AG20443 (cell line): ENCODE data around the gene SPINT2.
A peak's percentile ranks its signal among the peaks of the same experiment; 100 is the strongest.

Source experiments
- DNase-seq: peaks from one replicate; pipeline ENCODE4 v3.0.0; 2012; ENCODE audit warnings: low spot score, mixed read lengths

The SPINT2 gene

DNA sequence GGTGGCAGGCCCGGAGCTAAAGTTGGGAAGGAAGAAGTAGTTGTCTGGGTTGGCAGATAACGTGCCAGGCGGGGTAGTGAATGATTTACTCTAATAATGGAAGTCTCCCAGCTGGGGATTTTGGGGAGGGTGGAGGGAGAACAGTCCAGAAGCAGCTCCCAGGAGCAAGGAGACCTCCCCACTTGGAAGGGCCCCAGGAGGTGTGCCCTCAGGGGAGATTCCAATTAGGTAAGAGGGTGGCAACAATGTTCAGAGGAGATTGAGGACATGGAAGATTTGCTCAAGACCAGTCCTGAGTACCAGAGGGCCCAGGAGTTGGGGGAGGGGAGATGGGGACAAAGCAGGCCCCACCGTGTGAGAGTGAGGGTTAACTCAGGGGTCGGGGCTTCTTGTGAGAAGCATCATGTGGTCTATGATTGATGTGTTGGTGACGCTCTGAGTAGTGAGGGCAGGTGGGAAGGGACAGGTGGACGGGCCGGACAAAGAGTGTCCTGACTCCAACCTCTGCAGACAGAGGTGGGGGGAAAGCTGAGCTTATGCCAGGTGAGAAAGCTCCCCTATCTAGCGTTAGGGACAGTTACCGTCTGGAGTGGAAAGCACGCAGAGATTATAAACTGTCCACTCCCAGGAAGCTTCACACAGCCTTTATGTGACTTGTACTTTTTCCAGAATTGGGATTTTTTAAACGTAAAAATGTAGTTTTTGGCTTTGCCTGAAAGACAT lies 3.5 kb downstream of the SPINT2 start:
- DNase-seq, result no peak

DNA sequence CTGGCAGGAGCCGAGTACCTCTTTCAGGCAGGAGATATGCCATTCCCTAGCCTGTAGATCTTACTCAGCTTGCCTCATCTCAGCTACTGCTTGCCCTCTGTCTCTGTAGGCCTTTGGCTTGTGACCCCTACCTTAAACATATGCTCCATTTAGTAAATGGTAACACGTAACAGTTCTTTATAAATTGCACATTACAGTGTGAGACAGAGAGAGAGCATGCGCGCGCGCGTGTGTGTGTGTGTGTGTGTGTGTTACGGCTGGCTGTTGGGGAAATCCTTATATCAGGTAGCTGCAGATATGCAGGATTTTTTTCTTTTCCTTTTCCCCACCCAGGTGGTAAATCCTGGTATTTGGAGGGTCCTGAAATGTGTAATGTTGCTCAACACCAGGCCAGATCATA lies 4.2 kb downstream of the SPINT2 start:
- DNase-seq, result no peak

DNA sequence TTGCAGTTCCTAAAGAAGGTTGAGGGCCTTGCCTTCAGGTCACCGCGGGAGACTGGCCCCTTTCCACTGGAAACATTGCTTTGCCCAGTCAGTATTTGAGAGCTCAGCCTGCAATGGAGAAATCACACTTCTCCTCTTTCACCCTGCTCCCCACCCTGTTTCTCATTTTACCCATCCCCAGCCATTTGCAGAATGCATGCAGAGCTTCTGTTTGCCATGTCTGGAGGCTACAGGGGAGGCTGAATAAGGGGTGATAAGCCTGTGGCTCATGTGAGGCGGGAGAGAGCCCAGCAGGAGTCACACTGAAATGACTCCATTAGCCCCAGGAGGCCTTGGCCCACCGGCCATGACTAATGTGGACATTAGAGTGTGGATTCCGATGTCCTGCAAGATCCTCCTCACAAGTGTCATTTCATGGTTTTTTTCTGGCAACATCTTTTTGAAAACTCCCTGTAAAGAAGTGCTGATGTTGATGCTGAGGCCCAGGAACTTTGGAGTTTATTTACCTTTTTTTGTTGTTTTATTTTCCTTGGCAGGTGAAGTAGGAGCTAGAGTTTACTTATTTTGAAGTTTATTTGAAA lies 6.3 kb downstream of the SPINT2 start:
- DNase-seq, result no peak

DNA sequence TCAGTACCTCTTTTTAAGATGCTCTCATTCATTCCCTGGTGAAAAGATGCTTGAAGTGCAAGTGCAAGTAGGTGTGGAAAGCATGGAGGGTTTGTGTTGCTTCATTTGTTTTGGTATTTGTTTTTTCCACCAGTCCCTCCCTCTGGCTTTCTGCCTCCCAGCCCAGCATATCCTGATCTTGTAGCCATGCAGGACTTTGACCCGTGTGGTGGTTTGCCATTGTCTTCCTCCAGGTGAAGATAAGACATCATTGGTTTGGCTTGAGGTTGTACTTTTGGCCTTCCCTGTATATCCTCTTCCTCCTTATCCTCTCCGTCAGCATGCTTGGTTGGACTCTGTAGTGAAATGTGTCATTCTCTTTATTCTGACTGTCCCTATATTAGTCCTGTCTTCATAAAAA lies 9.1 kb downstream of the SPINT2 start:
- no peak for DNase-seq

DNA sequence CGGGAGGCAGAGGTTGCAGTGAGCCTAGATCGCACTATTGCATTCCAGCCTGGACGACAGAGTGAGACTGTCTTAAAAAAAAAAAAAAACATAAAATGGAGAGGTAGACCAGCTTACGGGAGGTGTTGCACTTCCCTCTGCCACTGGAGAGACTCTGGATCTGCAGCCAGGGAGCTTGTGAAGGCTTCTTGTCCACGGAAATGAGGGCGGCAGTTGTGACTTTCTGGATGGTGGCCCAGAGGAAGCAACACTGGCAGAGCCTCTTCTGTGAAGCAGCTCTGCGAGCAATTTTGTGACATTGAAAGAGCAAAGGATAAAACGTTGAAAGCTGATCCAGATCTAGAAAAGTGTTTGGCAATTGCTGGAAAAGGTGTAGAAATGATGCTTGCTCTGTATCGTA lies 10.4 kb downstream of the SPINT2 start:
- DNase-seq, result no peak

DNA sequence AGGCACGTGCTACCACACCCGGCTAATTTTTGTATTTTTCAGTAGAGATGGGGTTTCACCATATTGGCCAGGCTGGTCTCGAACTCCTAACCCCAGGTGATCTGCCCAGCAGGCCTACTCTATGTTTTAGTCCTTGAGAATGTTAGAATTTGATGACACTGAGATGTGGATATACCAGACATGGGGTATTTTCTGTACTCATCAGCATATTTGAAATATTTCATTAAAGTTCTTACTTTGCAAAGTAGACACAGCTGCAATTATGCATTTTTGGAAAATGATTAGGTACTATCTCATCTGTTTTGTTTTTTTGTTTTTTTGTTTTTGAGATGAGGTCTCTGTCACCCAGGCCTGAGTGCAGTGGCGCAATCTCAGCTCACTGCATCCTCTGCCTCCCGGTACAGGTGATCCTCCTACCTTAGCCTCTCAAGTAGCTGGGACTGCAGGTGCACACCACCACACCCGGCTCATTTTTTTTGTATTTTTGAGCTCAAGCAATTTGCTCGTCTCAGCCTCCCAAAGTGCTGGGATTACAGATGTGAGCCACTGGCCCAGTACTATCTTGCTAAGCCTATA lies 12.7 kb downstream of the SPINT2 start:
- no peak for DNase-seq

DNA sequence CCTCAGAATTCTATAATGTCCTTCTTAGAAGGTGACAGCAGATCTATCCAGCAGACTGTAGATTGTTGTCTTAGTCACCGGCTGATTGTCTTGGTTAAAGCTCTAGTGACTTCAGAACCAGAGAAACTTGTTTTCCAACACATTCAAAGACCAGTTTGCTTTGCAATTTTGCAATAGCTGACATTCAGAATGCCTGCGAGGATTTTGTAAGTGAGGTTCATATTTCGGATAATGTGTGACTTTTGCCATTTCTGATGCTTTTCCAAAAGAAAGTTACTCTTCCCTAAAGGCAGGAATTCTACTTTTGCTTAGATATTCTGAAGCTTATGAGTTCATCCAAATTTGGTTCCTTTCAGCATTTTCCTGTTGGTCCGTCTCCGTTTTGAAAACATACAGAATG lies 13.2 kb downstream of the SPINT2 start:
- DNase-seq, result no peak

DNA sequence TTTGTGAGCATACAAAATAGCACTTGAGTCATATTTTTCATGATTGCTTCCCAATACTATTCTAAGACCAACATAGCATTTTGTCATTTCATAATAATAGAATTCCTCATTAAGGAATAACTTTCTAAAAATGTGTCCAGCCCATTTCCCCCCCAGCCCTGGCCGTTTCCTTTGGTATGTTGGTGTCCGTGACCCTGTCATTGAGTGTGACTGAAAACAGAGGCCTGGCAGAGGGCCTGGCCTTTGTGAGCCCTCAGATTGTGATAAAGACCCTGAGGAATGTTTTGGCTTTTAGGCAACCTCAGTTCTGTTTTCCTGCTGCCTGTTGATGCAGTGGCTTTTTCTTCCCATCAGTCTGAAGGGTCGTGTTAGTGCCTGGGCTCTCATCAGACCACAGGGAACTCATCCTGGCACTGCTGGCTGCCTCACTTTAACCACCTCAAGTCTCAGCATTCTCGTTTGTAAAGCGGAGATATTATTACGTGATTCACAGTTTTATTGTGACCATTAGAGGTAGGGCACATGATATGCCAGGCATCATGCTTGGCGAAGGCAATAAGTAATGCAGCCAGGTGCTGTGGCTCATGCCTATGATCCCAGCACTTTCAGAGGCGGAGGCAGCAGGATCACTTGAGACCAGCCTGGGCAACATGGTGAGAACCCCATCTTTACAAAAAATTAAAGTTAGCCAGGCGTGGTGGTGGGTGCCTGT lies 13.8 kb downstream of the SPINT2 start:
- DNase-seq, result peak; percentile 87

DNA sequence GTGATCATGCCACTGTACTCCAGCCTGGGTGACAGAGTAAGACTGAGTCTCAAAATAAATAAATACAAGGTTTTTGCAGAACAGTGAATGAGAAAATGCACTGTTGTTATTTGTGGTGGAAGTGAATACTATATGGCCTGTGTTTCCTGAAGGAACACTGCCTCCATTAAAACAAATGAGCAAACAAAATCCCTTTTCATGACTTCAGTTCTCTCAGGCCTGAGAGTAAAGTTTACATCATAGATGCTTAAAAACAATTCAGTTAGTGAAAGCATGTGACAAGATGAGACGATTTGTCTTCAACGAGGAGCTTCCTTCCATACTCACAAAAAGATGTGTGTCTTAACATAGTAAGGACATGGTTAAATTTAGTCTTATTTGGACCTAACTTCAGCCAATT lies 14.4 kb downstream of the SPINT2 start:
- DNase-seq, result no peak

DNA sequence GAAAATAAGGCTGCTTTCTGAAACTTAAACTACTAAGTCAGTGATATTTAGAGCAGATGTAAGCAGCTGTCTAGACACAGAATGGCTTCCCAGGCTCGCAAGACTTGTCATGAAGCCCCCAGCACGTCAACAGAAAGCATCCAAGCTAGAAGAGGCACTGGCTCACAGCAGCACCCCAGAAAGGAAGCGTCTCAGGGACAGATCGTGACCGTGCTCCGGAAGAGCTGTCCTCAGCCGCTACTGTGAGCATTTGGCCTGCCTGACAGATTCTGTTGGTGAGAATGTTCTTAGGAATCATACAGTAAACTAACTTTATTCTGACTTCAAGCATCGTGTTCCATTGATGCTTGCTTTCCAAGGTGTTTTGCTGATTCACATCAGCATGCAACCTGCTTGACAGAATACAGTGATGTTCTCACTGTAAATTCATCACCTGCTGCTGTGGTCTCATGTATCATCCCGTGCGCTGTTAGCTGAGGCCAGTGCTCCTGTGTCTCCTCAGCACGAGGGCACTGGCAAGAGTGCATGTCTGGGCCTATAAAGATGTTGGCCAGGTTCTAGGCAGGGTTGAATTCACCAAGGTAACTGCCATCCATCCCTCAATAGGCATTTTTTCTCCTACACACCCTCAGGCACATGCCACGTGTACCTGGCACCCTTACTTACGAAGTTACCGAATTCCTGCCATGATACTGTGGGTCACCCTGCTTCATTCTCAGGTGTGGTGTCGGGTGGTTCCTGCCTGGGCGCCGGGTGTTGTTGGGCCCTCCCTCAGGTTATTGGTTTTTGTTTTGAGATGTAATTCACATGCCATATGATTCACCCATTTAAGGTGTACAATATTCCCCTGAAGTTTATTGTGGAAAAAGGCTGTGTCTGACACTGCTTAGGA lies 15.9 kb downstream of the SPINT2 start:
- no peak for DNase-seq

DNA sequence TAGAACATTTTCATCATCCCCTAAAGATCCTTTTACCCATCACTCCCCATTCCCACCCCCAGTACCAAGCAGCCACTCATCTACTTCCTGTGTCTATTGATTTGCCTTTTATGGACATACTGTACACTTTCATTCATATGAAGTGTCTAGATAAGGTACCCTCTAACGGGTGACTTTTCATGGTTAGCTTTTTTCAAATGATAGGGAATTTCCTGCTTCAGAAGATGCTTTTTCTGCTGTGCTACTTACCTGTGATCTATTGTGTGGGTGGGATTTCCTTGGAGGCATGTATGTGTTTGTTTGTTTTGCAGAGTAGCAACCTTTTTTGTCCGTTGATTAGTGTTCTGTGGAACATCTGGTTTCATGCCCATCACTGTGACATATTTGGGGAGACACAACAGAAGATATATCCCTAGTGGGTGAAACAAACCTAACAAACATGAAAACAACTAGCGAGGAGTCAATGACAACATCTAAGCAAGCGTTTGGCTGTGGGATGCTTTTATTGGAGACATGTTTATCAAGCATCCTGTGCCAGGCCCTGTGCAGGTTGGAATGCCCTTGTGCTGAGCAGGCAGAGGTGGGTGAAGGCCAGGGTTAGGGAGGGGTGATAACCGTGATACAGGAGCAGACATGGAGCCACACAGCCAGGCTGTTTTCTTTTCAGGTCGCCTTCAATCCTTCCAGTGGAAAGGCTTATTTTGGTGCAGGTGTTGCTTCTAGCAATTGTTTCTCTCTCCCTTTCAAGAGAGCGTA lies 17.6 kb downstream of the SPINT2 start:
- DNase-seq, result no peak

DNA sequence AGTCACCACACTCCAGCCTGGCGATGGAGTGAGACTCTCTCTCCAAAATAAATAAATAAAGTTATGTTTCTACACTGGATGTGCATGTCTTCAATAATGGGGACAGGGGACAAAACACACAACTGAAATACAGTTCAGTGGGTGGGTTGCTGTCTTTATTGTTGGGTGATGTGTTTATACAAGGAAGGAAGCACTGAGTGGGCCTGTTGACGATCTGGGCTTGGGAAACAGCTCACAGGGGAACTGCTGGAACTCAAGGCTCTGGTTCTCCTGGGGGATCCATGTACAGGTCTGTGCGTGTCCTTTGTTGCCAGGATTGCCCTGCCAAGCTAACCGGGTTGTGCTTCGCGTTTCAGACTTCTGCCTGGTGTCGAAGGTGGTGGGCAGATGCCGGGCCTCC lies 18.9 kb downstream of the SPINT2 start:
- DNase-seq, result no peak

DNA sequence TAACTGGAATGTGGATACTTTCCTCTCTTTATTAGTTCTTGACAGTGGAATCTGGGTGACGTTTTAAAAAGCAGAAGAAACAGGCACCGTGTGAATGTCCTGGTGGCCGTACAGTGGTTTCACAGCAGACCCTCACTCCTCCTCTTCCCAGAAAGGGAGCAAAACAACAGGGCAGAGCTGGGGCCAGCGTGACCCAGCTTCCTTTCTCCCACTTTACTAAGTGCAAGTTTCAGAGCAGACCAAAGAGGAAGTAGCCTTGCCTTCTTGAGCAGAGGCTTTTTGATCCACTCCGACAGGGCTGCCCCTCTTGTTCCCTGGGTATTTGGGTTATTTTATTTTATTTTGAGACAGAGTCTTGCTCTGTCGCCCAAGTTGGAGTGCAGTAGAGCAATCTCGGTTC lies 20.0 kb downstream of the SPINT2 start:
- DNase-seq, result no peak

DNA sequence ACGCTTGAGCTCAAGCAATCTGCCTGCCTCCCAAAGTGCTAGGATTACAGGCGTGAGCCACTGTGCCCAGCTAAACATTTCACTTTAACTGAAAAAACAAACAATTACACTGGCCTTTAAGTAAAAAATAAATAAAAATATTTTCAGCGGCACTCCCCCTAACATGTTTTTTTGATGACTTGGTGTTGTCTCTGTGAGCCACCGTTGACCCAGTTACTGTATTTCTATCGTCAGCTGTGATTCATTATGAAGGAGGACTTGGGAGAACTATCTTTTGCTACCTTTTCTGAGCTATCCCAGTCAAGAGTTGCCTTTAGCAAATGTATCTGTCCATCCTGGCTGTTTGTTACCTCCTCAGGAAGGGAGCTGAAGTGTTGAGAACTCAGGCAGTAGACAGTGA lies 21.2 kb downstream of the SPINT2 start:
- peak; percentile 76 for DNase-seq

DNA sequence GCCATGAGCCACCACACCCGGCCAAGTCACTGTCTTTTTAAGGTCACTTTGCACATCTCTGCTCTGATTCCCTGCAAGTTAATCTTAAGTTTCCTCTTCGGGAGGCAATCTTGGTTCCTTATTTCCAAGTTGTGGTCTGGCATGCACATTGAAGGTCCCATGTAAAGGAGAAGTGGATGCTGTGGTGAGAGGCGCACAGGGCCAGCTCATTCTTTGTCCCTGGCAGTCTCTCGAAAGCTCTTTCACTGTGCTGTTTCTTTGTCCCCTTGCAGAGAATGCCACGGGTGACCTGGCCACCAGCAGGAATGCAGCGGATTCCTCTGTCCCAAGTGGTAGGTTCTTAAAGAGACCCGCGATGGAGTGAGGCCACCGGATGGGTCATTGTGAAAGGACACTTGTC lies 23.2 kb downstream of the SPINT2 start:
- DNase-seq, result no peak

DNA sequence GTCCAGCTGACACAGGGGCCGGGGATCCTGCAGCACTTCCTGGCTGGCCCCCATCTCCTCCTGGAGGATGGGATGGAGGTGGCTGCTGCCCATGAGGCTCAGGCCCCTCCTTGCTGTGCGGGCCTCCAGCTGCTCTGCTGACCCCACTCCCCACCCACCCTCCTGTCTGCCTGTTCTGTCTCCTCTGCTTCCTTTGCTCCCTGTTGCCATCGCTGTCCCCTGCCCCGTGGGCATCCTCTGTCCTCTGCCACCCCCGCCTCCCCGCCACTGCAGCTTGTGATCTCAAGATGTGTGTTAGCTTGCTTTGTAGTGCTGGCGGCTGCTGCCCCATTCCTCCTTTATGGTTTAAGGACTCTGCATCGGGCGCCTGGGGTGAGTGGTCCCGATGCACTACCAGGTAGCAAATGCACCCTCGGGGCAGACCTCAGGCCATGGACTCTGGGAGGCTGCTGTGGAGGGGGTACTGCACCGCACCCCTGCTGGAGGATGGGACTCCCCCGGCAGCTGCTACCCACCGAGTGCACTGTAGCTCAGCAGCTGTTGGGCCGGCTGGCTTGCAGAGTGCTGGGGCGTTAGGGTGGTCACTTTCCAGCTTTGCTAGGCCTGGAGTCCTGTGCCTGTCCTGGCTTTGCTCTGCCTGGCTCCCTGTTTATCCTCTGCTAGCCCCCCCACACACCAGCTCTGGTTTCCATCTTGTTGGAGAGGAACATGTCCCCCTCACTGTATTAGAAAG lies 23.9 kb downstream of the SPINT2 start:
- no peak for DNase-seq

DNA sequence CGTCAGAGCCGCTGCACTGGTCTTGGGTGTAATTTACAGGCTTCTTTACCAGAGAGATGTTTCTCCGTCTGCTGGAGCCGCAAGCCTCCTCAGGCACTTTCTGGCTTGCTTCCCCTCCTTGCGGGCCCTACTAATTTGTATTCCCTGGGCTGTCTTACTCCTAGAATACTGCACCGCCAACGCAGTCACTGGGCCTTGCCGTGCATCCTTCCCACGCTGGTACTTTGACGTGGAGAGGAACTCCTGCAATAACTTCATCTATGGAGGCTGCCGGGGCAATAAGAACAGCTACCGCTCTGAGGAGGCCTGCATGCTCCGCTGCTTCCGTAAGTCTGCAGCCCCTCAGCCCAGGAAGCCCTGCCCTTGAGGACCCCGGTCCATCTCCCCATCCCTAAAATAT lies 25.6 kb downstream of the SPINT2 start:
- DNase-seq, result no peak

DNA sequence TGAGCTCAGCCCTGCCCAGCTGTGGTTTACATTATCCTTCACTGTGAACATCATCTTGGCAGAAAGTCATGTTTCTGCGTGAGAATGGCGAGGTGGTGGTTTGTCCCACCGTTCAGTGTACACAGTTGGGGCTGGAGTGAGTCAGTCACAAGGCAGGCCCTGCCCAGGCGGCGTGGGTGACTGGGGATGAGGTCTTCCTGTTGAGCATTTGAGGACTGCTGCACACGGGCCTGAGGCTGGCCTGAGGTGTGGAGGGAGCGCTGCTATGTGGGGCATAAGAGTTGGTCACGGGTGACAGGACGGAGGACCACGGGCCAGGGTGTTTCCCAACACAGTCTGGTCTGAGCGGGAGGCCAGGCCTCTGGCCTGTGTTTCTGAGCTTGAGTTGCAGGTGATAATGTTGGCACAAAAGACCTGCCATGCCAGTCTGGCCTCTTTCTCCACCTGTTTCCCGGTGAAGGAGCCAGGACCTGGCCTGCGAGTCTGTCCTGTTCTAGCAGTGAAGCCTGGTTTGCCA lies 26.3 kb downstream of the SPINT2 start:
- peak; percentile 95 for DNase-seq

DNA sequence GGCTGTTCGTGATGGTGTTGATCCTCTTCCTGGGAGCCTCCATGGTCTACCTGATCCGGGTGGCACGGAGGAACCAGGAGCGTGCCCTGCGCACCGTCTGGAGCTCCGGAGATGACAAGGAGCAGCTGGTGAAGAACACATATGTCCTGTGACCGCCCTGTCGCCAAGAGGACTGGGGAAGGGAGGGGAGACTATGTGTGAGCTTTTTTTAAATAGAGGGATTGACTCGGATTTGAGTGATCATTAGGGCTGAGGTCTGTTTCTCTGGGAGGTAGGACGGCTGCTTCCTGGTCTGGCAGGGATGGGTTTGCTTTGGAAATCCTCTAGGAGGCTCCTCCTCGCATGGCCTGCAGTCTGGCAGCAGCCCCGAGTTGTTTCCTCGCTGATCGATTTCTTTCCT lies 27.5 kb downstream of the SPINT2 start:
- DNase-seq, result no peak

DNA sequence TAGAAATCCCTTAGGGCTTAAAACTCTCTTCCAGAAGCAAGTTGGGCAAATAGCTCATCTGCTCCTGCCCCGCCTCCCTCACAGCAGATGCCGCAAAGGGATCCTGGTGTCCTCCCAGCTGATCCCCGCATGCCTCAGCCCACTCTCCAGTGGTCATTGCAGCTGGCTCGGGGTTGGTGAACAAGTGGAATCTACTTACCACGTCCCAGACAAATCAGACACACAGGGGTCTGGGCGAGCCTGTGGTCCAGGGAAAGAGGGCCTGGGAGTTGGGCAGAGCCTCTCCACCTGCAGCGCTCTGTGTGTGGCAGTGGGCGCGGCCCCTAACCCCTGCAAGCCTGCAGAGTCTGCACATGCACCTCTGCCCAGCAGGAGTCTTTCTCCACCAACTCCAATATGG lies 28.9 kb downstream of the SPINT2 start:
- no peak for DNase-seq

DNA sequence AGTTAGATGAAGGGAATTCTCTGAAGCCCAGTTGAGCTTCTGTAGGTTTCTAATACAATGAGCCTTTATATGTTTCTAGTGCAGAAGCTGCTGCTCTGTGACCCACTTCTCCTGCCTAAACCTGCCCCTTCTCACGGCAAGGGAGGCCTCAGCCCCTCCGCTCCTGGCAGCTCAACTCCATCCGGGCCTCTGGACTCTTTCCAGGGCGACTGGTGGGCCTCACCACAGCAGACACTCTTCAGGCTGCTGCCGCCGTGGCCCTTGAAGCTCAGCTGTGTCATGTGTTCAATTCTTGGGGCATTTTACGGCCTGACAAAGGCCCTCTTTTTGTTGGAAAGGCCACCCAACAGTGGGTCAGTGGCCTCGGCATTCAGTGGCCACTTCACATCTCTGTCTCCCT lies 29.7 kb downstream of the SPINT2 start:
- no peak for DNase-seq
